ENCODE measurements around the gene ABTB2.

Gene ABTB2

DNA sequence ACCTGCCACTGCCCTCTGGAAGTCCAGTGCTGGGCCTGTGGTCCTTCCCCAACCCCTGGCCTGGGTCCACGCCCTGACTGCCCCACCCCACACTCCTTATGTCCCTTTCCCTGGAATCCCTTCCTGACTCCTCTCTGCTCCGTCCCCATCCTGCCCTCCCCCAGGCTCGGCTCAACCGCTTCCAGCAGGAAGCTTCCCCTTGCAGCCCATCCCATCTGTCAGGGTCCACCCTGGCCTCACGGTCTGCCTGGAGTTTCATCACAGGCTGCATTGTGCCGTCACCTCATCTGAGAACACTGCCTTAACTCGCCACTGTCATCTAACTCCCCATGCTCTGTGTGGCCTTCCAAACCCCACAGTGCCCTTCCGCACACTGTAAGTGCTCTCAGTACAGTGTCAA, 188.1 kb downstream of the ABTB2 start:
- no peak for DNase-seq (ENCODE audit: low read depth, low spot score)

DNA sequence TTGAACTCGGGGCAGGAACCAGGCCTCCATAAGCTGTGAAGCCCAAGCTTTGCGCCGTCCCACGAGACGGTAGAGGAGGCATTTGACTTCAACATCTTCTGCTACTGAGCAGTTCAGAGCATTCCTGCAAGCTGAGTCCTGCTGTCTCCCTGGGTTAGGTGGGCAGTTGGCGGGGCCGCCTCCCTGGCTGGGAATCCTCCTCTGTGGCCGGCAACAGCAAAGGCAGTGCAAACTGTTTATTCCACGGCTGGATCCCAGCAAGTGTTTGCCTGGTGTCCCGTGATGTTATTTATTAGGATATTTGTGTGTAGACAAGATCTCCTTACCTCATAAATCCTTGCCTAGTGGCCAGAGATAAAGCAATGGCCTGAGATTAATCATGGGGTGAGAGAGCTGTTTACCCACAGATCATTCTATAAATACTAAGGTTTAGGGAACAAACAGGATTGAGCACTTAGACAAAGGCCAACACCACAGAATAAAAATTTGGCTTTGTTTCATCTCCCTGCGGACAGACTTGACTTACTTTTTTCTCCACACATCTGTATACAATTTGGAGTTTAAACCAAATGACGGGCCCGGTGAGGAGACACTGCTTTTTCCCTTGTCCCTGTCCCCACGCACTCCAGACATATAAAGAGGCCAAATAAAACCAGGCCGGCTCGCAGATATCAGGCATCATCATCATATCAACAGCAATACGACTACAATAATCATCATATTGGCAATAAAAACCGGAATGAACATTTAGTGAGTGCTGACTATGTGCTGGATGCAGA, 189.0 kb downstream of the ABTB2 start:
- no peak for DNase-seq (ENCODE audit: low read depth, low spot score)

DNA sequence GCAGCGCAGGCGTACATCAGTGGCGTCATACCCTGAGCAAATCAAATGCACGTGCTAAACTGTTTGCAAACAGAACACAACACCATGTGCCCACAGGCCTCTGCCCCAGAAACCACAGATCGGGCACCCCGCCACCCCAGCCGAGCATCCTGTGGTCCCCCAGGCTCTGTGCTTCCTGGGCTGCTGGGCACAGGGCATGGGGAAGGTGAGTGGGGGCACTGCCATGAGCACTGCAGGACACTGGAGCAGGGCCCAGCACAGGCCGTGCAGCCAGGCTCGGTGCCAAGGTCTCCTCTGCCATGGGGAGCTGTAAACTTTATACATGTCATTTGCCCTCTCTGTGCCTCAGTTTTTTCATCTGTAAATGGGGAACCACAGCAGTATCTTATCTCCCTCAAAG, 189.8 kb downstream of the ABTB2 start:
- DNase-seq (ENCODE audit: low read depth, low spot score), result no peak

DNA sequence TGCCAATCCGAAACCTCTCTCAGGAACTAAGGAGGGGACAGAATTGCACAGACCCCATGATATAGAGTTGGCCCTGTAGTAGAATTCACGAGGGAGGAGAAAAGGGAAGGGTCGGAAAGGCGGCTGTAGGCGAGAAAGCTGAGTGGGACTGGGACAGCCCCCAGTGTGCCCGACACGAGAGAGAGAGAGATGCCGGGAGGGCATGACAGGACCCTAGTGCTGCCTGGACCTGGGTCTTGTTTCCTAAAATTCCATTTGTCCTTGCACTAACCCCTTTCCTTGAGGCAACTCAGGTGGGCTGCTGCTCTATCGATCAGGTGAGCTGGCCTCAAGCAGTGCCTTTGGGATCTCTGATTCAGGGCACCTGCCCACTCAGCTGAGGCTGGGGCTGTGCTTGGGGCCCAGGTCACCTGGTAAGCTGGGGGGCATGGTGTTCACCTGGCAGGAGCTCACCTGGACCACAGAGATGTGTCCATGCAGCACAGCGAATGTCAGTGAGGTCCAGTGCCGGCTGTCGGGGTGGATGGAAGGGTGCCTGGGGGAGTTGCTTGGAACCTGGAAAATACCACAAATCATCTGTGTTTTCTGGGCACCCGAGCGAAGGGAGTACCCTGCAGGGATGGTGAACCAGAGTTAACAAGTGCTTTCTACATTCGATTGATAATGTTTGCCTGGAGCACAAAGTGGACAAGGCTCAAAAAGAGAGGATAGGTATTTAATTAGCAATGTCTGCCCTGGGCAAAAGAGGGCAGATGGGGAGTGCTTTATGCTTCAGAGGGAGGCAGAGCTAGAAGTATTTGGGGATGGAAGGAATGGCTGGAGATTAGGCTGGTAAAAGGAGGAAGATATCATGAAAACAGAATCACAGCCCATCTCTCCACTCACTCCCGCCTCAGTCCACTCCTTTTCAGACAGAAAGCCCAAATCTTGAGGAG, 190.7 kb downstream of the ABTB2 start:
- no peak for DNase-seq (ENCODE audit: low read depth, low spot score)

DNA sequence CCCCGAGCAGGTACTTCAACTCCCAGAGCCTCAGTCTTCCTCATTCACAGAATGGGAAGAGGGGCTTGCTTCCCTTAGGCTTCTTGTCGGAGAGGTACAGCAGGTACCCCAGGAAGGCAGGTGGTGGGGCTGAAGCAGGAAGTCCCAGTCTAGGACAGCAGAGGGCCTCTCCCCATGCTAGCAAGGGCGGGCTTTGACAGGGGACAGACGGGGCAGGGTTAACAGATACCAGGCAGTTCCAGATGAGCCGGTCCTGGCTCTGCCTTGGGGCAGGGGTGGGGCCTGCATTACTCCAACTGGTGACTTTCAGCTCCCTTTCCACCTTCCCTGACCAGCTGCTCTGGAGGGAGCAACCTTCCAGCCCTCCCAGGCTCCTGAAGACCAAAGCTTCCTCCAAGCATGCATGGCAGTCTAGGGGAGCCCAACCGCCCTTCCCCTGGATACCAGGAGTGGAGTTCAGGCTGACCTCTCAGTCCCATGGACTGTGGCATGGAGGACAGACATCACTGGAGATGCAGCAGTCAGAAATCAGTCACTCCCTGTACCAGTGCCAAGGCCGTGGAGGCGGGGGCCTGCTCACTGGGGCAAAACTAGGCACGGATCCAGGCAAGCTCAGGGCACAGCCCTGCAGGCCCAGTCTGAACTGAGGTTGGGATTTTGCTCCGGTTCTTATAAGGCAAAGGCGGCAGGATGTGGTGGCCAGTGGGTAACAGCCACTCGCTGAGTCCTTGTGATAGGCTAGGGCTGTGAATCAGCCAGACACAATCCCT, 191.8 kb downstream of the ABTB2 start:
- DNase-seq (ENCODE audit: low read depth, low spot score), result no peak

DNA sequence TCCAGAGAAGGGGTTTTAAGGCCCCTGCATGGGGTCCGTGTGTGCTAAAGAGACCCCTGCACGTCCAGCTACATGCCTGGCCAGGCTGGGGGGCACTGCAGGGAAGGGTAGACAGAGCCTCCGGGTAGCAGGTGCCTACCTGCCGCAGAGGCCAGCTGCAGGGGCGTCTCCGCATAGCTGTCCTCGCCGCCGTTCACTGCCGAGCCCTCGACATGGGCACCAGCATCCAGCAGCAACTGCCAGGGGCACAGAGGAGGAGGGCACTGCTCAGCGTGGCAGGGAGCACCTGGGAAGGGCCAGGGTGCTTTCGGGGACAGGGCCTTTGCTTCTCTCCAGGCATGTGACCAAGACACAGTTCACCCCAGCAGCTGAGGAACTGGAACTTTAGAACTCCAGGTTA, 192.7 kb downstream of the ABTB2 start:
- no peak for DNase-seq (ENCODE audit: low read depth, low spot score)

DNA sequence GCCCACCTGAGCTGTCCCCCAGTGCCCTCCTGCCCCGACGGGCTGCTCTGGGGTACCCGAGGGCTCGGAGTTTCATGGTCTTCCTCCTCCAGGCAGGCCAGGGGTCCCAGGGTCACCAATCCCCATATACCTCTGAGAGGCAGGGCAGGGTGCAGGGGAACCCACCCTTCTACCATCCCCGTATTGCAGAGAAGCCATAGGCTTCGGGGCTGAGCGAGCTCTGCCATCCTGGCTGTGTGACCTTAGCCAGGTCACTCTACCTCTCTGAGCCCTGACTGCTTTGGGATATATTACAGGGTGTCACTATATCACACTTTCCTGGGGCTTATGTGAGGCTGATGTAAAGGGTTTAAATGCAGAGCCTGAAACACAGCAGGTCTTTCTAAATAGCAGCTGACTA, 195.0 kb downstream of the ABTB2 start:
- DNase-seq (ENCODE audit: low read depth, low spot score), result no peak

DNA sequence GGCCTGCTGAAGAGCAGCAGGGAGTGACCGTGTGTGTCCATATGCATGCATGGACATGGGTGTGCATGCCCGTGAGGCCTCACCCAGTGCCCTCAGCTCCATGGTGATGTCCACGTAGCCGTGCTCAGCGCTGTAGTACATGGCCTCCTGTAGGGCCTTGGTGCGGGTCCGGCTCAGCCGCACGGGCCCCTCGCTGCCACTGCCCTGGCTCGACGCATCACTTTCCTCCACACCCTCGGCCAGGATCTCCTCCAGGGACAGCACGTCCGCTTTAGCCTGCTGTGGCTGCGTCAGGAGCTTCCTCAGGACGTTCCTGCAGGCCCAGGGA, 195.4 kb downstream of the ABTB2 start:
- DNase-seq (ENCODE audit: low read depth, low spot score), result no peak

DNA sequence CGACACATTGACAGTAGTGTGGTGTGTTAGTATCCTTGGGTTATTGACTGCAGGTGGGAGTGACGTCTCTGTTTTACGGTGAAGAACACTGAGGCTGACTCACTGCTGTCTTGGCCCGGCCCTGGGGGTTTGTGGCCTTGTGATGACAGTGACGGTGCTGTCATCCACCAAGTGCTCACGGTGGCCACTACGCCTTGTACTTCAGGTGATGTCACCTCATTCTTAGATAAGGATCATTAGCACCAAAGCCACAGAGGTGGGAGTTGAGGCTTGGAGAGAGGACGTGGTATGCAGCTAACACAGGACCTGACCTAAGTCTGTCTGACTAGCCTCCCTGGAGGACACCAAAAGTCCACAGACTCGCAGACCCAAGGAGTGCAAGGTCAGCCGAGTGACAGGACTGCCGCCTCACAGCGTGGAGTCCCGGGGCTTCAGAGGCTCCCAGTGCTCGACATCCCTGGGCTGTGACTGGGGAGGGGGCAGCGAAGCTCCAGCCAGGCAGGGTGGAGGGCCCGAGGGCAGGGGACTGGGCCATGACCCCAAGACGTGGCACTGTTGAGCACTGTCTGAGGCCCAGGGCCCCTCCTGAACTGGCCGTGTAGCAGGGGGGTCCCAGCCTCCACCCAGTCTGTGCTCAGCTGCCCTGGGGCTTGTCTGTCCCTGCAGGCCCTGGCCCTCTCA, 195.9 kb downstream of the ABTB2 start:
- no peak for DNase-seq (ENCODE audit: low read depth, low spot score)

DNA sequence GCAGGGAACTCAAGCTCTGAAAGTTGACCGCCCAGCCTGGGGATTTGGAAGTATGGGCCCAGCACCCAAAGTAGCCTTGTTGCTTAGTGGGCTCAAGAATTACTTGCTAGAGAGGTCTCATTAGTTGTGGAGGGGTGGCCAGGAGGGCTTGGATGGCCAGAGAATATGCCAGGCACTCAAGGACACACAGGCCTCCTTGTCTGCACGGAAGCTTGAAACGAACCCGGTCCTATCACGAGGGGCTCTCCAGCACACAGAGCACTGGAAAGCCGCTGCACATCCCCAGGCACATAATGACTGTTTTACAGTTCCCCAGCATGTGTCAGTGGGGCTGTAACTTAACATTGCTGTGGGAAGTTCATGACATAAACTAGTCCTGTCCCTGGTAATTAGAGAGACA, 196.4 kb downstream of the ABTB2 start:
- DNase-seq (ENCODE audit: low read depth, low spot score), result no peak

DNA sequence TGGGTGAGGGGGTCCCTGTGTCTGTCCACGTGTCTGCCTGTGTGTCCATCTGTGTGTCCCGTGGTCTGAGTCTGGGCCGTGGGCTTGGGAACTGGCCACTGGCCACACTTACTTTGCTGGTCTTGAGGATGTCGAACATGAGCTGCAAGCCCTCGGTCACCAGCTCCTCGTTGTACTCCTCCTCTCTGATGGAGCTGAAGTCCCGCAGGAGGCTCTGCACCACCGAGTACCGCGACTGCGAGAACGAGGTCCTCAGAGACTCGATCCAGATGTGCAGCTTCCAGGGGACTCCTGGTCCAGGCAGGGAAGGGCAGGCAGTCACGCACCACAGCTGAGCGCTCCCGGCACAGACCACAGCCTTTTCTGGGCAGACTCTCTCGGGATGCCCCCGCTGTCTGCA, 197.0 kb downstream of the ABTB2 start:
- DNase-seq (ENCODE audit: low read depth, low spot score), result no peak

DNA sequence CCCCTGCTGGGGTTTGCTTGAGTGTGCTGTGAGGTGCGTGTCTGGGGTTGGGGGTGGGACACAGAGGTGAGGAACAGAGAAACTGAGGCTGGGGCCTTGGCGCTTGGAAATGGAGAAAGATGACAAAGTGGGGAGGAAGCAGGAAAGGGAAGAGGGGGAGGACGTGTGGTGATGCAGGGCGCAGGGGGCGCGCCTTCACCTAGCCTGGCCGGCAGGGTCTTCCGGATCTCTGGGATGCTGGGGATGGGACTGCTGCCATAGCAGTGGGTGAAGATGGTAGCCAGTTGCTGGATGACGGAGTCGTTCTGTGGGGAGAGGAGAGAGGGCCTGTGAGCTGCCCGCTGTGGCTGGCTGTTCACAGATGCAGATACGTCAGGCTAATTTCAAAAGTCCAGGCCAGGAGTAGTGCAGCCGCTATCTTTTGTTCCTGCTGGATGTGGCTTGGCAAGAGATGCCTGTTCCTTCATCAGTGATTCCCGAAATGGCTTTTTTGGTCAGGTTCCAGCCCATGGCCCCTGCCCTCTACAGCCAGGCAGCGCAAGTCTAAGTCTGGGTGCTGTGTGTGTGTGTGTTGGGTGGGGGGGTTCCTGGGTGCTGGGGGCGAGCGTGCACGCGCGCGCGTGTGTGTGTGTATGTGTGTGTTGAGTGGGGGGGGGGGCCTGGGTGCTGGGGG, 197.6 kb downstream of the ABTB2 start:
- DNase-seq (ENCODE audit: low read depth, low spot score), result no peak

DNA sequence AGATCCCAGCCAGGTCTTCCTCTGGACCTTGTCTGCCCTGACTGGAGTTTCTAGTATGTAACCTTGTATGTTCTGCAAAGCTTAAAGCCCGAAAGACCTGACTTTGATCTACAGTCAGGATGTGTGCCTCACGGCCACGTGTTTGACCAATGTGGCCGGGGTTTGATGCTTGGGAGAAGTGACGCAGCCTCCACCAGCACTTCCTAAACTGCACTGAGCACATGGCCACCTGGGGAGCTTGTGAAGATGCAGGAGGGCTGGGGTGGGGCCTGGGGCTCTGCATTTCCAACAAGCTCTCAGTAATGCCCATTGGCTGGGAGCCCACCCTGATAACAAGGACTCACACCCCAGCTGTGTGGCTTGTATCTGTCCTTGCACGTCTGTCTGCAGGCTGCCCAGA, 199.1 kb downstream of the ABTB2 start:
- DNase-seq (ENCODE audit: low read depth, low spot score), result no peak

DNA sequence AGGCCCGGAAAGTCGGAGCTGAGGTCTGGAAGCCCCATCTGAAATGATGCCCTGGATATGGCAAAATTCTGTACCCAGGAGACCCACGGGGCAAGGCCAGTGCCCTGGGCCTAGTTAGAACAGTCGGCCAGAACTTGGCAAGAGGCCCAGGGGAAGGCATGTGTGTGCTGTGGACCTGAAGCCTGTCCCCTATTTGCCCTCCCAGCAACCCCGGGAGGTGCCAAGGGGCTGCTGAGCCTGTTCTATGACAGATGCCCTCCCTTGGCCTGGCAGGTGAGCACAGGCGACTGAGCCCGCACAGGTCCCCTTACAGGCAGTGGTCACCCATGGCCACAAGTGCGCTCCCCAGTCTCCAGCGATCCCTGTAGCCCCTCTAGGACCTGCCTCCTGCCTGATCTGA, 200.6 kb downstream of the ABTB2 start:
- DNase-seq (ENCODE audit: low read depth, low spot score), result no peak

DNA sequence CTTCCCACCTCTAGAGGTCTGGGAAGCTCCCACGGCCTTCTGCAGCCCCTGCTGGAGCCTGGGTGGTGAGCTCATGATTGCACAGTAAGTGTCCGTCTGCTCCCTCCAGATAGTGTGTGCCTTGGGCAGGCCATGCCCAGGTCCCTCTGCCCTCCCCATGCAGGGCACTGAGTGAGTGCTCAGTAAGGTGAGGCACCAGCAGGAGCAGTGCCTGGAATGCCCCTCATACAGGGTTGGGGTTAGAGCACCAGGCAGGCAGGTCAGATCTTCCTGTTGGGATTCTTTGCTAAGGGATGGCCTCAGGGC, 202.1 kb downstream of the ABTB2 start:
- DNase-seq (ENCODE audit: low read depth, low spot score), result no peak

DNA sequence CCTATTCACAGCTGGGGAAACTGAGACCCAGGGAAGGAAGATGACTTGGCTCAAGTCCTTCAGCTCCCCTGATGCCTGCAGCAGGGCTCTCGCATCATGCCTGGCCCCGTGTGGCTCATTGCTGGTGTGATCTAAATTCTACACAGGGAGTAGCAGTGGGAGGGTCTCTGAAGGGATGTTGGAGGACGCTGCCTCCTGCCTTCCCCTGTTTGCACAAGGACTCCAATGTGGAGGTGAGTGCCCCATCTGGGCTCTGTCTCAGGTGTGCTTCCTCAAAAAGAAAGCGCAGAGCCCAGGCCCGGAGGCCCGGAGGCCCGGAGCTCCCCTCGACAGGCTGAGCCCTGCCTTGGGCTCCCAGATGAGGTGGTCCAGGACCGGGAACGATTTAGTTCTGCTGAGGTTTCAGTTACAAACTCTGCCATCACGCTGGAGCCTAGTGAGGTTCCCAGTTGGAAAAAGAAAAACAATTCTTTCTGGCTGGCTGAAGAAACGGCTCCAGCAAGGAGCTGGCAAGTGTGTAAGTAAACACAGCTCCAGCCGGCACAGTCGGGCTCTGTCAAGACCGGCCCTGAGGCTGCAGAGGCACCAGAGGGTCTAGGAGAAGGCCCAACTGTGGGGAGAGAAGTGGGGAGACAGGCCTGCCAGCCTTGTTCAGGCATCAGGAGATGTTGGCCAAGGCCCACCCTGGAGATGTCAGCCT, 202.6 kb downstream of the ABTB2 start:
- no peak for DNase-seq (ENCODE audit: low read depth, low spot score)

DNA sequence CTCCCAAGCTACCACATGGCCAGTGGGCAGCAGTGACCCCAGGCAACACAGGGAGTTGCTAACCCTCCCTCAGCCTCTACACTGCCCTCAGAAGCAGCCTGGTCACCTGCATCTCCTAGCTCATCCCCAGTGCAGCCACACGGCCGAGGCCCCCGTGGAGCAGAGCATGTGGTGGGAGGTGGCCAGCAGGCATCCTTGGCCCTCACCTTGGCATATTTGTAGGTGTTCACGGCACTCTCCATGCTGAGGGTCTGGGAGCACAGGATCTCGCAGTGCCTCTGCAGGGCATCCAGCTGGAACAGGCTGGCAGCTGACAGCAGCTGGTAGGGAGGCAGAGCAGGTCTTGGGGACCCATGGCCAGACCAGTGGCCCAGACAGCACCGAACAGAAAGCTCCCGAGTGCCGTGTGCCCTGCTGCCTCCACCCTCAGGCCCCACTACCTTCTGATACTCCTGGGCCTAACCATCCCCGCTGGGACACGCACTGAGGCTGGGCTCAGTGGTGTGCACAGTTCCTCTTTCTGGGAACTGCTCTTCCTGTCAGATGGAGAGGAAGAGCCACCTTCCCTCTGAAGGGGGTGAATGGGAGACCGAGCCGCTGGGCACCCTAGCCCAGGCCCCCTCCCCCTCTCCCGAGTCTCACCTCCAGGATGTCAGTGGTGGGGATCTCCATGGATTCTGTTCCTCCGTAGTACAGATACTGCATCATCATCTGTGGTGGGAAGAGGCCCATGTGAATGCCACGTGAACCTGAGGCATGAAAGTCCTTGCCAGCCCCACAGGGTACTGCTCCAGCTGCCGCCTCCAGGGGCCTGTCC, 203.5 kb downstream of the ABTB2 start:
- no peak for DNase-seq (ENCODE audit: low read depth, low spot score)

DNA sequence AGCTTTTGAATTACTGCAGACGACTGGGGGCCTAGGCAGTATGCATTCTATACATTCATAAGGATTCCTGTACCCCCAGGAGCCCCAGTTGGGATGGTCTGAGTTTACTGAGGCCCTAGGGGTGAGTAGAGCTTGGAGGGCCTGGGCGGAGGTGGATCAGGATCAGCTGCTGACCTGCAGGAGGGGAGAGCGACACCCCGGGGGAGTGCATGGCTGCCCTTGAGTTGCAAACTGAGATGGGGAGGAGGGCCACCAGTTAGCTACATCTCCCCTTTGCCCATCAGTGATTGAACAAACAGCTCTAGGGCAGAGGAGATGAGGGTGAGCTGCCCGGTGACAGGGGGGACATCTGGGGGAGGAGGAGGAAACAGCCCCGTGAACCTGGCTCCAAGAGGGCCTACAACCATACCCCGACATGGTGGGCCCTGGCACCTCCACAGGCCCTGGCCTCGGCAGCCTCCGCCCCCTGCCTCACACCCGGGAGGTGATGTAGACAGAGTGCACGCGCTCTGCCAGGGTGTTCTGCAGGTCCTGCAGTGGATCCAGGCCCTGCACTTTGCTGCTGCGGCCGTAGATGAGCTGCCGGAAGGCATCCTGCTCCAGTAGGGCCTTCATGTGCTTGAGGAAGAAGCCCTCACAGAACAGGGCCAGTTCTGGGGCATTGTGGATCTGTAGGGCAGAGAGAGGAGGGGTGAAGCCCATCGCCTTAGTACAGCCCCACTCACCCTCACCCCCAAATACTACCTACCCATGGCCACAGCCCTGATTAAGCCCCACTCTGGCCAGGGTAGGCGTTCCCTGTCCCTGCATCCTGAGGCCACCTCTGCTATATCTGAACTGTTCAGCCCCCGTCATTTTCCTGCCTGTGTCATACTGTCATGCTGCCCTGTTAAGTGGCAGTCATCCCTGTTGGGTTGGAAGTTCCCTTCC, 205.6 kb downstream of the ABTB2 start:
- no peak for DNase-seq (ENCODE audit: low read depth, low spot score)

DNA sequence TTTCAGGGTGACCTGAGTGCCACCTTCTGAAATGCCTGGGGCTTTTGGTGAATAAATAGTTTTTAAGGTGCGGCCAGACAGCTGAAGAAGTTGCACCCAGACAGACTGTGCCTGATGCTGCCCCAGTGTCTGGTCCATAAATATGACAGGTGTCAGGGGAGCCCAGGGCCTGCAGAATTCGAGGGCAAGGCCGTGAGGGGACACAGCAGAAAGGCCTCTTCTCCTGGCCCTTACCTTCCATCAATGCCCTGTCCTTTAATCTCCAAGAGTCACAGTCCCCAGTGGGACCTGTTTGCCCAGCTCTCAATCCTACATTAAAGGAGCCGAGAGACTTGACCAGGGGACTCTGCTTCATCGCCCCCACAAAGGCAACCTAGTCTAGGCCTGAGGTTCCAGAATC, 206.6 kb downstream of the ABTB2 start:
- no peak for DNase-seq (ENCODE audit: low read depth, low spot score)

All from smooth muscle cell of the brain vasculature (primary cell).